GM12801 (cell line): Measurements from ENCODE around the gene ZNF513.

Source experiments
- TF ChIP-seq, protein P1 (sequence below): IDR thresholded peaks from one replicate; pipeline ENCODE4 v1.5.1; 2011; ENCODE audit warnings: control low read depth; ENCODE audit not compliant: insufficient read length; ENCODE audit errors: extremely low read depth

The ZNF513 gene

DNA sequence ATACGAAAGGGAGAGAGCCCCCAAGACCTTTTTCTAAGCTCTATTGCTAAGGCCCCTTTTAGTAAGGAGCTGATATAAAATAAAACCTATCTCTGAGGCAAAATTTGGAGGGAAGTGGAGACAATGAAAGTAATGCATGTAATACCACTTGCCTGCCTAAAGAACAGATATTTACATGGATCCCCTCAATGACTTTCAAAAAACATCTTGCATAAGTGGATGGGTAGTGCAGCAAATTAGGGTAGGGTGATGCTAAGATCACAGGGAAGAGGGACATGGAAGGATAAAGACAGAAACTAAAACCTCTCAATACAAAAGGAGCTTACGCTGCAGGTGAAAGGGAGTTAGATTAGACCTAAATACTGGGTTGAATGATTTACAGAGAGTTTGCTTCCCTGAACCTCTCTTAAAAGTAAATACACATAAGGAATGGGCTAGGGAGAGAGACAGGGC, 1.1 kb downstream of the ZNF513 start:
- TF ChIP-seq, protein P1, sequence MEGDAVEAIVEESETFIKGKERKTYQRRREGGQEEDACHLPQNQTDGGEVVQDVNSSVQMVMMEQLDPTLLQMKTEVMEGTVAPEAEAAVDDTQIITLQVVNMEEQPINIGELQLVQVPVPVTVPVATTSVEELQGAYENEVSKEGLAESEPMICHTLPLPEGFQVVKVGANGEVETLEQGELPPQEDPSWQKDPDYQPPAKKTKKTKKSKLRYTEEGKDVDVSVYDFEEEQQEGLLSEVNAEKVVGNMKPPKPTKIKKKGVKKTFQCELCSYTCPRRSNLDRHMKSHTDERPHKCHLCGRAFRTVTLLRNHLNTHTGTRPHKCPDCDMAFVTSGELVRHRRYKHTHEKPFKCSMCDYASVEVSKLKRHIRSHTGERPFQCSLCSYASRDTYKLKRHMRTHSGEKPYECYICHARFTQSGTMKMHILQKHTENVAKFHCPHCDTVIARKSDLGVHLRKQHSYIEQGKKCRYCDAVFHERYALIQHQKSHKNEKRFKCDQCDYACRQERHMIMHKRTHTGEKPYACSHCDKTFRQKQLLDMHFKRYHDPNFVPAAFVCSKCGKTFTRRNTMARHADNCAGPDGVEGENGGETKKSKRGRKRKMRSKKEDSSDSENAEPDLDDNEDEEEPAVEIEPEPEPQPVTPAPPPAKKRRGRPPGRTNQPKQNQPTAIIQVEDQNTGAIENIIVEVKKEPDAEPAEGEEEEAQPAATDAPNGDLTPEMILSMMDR = no peak

DNA sequence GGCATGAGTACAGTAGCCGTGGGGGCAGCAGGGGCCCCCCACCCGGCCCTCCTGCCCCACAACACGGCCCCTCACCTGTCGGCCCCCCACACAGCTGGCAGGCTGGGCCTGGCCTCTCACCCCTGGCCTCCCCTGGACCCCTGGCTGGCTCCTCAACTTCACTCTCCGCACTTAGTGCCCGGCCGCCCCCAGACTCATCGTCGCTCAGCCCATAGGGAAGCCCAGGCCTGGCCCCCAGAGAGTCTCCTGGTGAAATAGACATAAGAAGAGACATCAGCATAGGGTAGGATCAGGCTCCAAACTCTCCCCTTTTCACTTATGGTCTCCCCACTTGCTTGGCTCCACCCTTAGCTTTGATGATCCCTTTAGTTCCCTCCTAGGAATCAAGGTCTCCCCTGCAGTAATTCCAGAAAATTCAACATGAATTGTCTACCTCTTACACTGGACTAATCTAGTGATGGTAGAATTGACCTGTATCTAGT, 1.7 kb downstream of the ZNF513 start:
- TF ChIP-seq, protein P1 = no peak

DNA sequence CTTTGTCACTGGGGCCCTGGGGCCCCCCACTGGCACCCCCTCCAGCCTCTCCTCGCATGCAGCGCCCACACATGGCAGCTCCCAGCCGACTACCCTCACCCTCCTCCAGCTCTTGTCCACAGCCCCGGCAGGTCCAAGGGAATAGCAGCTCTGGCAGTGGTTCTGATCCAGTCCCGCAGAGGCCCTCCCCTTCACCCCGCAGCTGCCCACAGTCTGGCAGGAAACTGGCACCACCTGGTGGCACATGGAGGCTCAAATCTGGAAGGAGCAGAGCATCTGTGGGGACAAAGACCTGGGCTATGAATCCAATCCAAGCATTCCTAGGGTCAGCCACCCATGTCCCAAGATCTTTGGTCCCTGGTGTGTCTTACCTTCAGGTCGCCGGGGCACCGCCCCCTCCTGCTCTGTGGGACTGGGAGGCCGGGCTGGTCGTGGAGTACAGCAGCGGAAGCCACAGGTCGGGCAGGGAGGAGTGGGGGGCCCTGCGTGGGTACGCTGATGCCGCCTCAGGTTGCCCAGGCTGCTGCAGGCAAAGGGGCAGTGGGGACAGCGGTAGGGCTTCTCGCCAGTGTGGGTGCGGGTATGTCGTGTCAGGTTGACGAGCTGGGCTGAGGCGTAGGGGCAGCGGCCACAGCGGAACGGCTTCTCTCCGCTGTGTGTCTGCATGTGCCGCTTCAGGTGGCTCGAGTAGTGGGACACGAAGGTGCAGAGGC, 2.3 kb downstream of the ZNF513 start:
- TF ChIP-seq, protein P1 = no peak

DNA sequence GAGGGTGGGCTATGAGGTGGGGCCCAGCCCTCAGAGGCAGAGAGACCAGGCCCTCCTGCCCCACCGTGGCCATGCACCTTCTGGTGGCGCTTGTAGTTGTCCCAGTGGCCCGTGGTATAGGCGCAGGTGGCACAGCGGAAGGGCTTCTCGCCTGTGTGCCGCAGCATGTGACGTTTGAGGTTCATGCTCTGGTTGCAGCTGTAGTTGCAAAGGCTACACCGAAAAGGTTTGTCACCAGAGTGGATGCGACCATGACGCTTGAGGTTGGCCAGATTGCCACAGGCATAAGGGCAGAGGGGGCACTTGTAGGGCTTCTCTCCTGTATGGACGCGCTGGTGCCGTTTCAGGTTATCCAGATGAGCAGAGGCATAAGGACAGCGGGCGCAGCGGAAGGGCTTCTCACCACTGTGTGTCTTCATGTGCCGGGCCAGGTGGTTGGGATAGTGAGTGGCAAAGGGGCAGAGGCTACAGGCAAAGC, 2.9 kb downstream of the ZNF513 start:
- TF ChIP-seq, protein P1 = no peak

DNA sequence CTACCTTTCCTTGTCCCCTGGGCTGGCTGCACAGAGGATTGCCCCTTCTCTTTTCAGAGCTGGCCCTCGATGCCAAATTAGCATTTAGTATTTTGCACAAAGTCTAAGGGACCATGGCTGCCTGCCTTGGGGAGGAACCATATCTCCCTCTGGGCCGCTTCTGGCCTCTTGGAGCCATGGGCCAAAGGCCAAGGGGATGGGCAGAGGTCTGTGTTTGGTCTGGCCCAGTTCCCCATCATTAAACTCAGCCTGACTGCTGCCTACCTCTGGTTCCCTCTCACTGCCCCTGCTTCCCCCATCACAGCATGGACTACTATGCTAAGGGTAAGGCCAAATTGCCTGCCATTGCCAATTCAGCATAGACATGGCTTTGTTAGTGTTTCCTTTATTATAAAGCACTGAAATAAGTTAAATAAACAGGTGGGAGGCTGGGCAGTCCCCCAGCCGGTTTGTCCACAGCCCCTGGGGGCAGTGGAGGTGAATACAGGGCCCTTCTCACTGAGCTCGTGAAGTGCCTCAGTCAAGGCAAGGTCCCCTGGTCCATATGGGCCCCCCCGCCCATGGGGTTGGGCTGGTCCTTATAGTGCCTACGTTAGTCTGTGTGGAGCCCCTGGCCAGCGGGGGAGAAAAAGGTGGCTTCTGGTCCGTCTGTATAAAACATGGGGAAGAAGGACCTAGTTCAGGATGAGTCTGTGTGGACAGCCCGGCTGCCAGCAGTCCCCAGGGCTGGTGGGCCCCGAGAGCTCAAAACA, 3.5 kb downstream of the ZNF513 start:
- TF ChIP-seq, protein P1 = no peak

DNA sequence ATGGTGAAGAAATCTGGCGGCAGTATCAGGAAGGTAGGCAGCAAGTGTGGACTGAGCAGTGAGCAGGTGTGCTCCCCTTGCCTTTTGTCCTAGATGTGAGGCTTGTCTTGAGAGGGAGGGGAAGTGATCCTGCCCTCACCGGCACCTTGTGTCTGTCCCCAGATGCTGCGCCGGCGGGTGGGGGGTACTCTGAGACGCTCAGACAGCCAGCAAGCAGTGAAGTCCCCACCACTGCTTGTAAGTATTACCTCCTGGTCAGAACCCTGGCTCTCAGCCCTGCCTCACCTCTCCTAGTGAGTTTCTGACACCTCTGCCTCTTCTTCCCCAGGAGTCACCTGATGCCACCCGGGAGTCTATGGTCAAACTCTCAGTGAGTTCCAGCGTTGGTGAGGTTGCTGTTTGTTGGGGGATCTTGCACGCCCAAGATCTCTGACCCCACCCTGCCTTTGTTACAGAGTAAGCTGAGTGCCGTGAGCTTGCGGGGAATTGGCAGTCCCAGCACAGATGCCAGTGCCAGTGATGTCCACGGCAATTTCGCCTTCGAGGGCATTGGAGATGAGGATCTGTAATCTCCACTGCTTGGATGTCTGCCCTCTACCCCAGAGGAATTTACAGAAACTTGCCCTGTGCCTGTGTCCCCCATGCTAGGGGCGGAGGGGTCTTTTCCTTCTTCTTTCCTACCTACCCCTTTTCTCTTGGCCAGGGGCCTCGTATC, 4.2 kb downstream of the ZNF513 start:
- TF ChIP-seq, protein P1 = no peak
